ENCODE data around the gene PDLIM1. TPM values are rescaled to one million over a fixed set of nuclear protein-coding genes. Genes with fewer than 3 reads are reported as not detected.

The PDLIM1 gene
- total RNA-seq, 1 experiment from 2014 or later, result 98.1 TPM

DNA sequence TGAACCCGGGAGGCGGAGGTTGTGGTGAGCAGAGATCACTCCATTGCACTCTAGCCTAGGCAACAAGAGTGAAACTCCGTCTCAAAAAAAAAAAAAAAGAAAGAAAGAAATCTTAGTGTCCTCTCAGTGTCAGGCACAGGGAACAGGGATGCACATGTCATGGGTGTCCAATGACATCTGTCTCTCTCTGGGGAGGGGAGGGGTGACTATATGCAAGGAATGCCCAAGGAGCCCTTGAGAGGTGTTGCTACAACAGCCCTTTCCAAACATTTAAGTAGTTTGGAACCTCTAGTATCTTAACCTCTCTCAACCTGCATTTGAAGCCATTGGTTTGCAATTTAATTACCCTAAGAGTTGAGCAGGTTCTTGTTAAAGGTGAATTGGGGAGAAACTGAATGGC, 28.9 kb downstream of the PDLIM1 start:
- Mint-ChIP-seq H3K4me1 (ENCODE audit: insufficient read depth, unreplicated experiment) (peaks cover 36% of the 10 kb centered on the region), H3K27me3 (ENCODE audit: insufficient read depth, unreplicated experiment) (no peaks in the 10 kb centered on the region), H3K36me3 (ENCODE audit: insufficient read depth, unreplicated experiment) (peaks cover 66% of the 10 kb centered on the region), H3K27ac (ENCODE audit: low read depth, unreplicated experiment) (no peak overlapping the region), H3K9me3 (ENCODE audit: unreplicated experiment) (no peaks in the 10 kb centered on the region), H3K4me3 (ENCODE audit: unreplicated experiment) (no peak overlapping the region)
- TF ChIP-seq, protein P1, sequence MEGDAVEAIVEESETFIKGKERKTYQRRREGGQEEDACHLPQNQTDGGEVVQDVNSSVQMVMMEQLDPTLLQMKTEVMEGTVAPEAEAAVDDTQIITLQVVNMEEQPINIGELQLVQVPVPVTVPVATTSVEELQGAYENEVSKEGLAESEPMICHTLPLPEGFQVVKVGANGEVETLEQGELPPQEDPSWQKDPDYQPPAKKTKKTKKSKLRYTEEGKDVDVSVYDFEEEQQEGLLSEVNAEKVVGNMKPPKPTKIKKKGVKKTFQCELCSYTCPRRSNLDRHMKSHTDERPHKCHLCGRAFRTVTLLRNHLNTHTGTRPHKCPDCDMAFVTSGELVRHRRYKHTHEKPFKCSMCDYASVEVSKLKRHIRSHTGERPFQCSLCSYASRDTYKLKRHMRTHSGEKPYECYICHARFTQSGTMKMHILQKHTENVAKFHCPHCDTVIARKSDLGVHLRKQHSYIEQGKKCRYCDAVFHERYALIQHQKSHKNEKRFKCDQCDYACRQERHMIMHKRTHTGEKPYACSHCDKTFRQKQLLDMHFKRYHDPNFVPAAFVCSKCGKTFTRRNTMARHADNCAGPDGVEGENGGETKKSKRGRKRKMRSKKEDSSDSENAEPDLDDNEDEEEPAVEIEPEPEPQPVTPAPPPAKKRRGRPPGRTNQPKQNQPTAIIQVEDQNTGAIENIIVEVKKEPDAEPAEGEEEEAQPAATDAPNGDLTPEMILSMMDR (IDR thresholded peaks at IDR 0.05; ENCODE audit: unreplicated experiment), result no peak
- ChIA-PET POLR2A (no interaction called here), CTCF (interaction anchor here (0.8 to 4.0 kb wide), 2 partner anchors 18 to 28 kb away, joined by 3 to 27 read pairs; no protein-coding TSS in a partner anchor)
- DNase-seq (ENCODE audit: unreplicated experiment), result no peak
- BruUV-seq (replicated peaks), result no TSS peak
- intact Hi-C loops (cut with micrococcal nuclease), result loop anchor here (5.0 kb wide), 1 partner anchor 45 kb away; no protein-coding TSS in a partner anchor

DNA sequence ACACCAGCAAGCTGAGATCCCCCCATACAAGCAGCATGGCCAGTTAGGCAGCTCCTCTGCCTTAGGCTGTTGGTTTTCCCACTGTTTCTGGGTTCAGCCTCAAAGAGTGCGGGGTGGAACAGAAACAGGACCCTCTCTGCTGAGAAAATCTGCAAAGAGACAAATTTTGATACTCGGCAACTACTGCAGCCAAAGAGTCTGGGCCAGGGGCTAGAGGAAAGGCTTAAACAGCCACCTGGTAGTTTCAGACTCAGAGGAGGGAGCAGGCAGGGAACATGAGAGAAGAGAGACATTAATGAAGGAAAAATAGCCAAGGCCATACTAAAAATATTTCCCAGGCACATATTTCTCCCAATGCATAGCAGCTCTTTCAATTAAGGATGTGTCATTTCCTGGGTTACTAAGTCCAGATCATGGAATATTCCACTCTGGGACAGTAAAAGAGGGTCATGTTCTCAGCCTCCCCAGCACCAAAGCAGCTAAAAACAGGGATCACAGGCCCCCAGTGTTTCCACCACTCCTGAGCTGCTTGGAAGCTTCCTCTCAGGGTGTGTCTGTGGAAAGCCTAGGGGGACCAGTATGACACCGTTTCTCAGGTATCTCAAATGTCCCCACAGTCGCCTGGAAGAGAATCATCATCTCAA, 29.8 kb downstream of the PDLIM1 start:
- Mint-ChIP-seq H3K27ac (ENCODE audit: low read depth, unreplicated experiment) (peak overlapping the region; percentile 77), H3K36me3 (ENCODE audit: insufficient read depth, unreplicated experiment) (peaks cover 67% of the 10 kb centered on the region), H3K4me3 (ENCODE audit: unreplicated experiment) (no peak overlapping the region), H3K9me3 (ENCODE audit: unreplicated experiment) (no peaks in the 10 kb centered on the region), H3K4me1 (ENCODE audit: insufficient read depth, unreplicated experiment) (peaks cover 28% of the 10 kb centered on the region), H3K27me3 (ENCODE audit: insufficient read depth, unreplicated experiment) (no peaks in the 10 kb centered on the region)
- ChIA-PET POLR2A (interaction anchor here (0.8 to 2.0 kb wide), 5 partner anchors 10 to 98 kb away, joined by 3 to 6 read pairs (median 3); no protein-coding TSS in a partner anchor), CTCF (interaction anchor here (0.6 to 4.3 kb wide), 6 partner anchors 14 to 113 kb away, joined by 3 to 27 read pairs (median 7); no protein-coding TSS in a partner anchor)
- TF ChIP-seq, protein P1 (IDR thresholded peaks at IDR 0.05; ENCODE audit: unreplicated experiment), result no peak
- DNase-seq (ENCODE audit: unreplicated experiment), result no peak
- BruUV-seq (replicated peaks), result no TSS peak
- intact Hi-C loops (cut with micrococcal nuclease), result loop anchor here (5.0 kb wide), 1 partner anchor 46 kb away; no protein-coding TSS in a partner anchor

DNA sequence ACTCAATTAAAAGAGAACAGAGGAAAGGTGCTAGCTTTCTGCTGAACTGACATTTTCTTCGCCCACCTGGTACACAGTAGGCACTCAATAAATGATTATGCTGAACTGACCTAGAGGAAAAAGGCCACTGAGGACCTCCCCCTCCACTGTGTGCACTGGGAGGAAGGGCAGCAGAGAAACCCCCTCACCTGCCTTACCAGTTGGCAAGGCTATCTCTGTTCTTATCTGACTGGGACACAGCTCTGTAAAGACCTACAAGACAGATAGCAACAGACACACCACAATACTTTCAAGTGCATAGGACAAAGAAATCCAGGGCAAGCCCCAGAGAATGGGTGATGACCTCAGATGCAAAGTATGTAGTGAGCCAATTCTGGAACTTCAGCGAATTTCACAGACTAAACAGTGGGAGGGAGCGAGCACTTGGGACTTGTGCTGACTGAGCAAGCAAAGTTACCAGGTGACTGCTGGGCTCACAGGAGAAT, 30.4 kb downstream of the PDLIM1 start:
- TF ChIP-seq, protein P1 (IDR thresholded peaks at IDR 0.05; ENCODE audit: unreplicated experiment), result no peak
- H3K4me3 Mint-ChIP-seq (ENCODE audit: unreplicated experiment), result no peak overlapping the region
- ChIA-PET POLR2A (interaction anchor here (0.8 to 2.0 kb wide), 5 partner anchors 10 to 99 kb away, joined by 3 to 6 read pairs (median 3); no protein-coding TSS in a partner anchor), CTCF (interaction anchor here (0.6 to 4.3 kb wide), 7 partner anchors 14 to 114 kb away, joined by 3 to 27 read pairs (median 7); no protein-coding TSS in a partner anchor)
- BruUV-seq (replicated peaks), result no TSS peak
- peaks cover 28% of the 10 kb centered on the region for H3K4me1 Mint-ChIP-seq (ENCODE audit: insufficient read depth, unreplicated experiment)
- intact Hi-C loops (cut with micrococcal nuclease), result loop anchor here (5.0 kb wide), 1 partner anchor 47 kb away; no protein-coding TSS in a partner anchor
- DNase-seq (ENCODE audit: unreplicated experiment), result peak; percentile 73
- H3K36me3 Mint-ChIP-seq (ENCODE audit: insufficient read depth, unreplicated experiment), result peaks cover 68% of the 10 kb centered on the region
- H3K27ac Mint-ChIP-seq (ENCODE audit: low read depth, unreplicated experiment), result peak overlapping the region; percentile 77
- no peaks in the 10 kb centered on the region for H3K9me3 Mint-ChIP-seq (ENCODE audit: unreplicated experiment)
- H3K27me3 Mint-ChIP-seq (ENCODE audit: insufficient read depth, unreplicated experiment), result no peaks in the 10 kb centered on the region

DNA sequence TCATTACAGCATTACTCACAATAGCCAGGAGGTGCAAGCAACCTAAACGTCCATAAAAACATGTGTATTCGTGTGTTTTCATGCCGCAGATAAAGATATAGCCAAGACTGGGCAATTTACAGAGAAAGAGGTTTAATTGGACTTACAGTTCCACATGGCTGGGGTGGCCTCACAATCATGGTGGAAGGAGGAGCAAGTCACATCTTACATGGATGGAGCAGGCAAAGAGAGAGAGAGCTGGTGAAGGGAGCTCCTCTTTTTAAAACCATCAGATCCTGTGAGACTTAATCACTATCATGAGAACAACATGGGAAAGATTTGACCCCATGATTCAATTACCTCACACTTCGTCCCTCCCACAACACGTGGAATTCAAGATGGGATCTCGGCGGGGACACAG, 33.0 kb downstream of the PDLIM1 start:
- no peak overlapping the region for H3K4me3 Mint-ChIP-seq (ENCODE audit: unreplicated experiment)
- peaks cover 11% of the 10 kb centered on the region for H3K4me1 Mint-ChIP-seq (ENCODE audit: insufficient read depth, unreplicated experiment)
- intact Hi-C loops (cut with micrococcal nuclease), result no loop called here
- CTCF ChIA-PET, result interaction anchor here (0.9 to 4.3 kb wide), 4 partner anchors 9 to 106 kb away, joined by 3 to 20 read pairs (median 3); no protein-coding TSS in a partner anchor
- H3K36me3 Mint-ChIP-seq (ENCODE audit: insufficient read depth, unreplicated experiment), result peaks cover 57% of the 10 kb centered on the region
- BruUV-seq (replicated peaks), result no TSS peak
- TF ChIP-seq, protein P1 (IDR thresholded peaks at IDR 0.05; ENCODE audit: unreplicated experiment), result no peak
- H3K9me3 Mint-ChIP-seq (ENCODE audit: unreplicated experiment), result no peaks in the 10 kb centered on the region
- no peak for DNase-seq (ENCODE audit: unreplicated experiment)
- POLR2A ChIA-PET, result interaction anchor here (1.1 kb wide), 1 partner anchor 32 kb away, joined by 4 read pairs; no protein-coding TSS in a partner anchor
- no peaks in the 10 kb centered on the region for H3K27me3 Mint-ChIP-seq (ENCODE audit: insufficient read depth, unreplicated experiment)
- no peak overlapping the region for H3K27ac Mint-ChIP-seq (ENCODE audit: low read depth, unreplicated experiment)

Measured in MCF 10A (cell line).